ENCODE results near the gene ZNF555.
"Not testable (repeated sequence)": the region's sequence is repeated elsewhere in the genome, so short reads cannot be mapped to it uniquely, and the experiment has no call there.

The ZNF555 gene

DNA sequence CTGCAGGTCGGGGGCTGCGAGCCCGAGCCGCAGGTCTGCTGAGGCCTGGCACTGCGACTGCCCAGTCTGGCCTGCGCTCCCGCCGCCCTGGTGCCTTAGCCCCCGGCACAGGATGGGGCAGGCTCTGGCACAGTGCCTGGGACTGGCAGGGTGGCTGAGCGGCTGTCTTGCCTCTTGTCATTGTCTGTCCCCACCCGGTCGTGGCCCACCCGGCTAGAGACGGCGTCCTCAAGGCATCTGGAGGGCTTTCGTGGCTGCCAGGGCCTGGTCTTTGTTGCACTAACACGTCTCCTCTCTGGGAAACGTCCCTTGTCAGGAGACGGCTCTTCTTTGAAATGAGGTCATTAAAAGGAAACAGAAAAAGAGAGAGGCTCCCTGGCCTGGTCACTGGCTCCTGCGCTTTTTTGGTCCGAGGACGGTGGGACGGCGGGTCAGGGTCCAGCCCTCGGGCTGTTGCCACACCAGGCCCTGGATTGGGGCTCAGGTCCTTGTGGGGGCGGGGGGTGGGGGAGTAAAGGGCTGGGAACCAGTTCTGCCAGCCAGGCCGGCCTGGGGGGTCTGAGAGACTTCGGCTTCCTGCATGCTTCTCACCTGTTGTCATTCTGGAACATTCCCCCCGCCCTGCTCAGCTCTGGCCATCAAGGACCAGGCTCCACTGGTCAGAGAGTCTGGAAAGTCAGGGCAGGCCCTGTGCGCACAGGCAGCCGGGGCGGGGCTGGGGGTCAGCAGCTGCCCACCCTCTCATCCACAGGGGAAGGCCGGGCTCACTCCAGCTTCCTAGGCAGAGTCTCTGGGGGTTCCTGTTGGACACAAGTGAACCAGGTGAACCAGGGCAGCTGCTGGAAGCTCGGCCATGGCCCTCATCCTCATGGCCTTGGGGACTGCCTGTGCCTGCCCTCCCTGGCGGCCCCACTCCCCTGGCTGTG is 27.8 kb upstream of the ZNF555 start:
- ATAC-seq, result no peak
- Mint-ChIP-seq H3K36me3 (peaks cover 32% of the 10 kb centered on the region), H3K9me3 (peaks cover 5% of the 10 kb centered on the region), H3K4me1 (peaks cover 8% of the 10 kb centered on the region), H3K27ac (no peak overlapping the region), H3K27me3 (no peaks in the 10 kb centered on the region), H3K4me3 (no peak overlapping the region)

DNA sequence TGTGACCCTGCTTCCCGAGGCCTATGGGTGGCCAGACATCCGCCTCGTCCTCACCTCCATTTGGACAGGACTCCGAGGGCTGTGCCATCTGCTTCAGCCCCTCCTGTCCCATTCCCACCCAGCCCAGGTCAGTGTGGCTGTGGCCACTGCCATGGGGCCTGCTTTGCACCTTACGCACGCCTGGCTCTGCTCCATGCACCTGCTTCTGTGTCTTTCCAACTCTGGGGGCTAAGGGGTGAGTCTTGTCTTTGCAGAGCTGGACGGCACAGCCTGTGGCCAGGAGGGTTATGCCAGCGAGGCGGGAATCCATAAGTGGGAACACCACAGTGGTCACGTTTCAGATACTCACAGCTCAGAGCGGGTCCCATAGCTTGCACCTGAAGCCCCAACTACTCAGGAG is 26.8 kb upstream of the ZNF555 start:
- ATAC-seq, result no peak
- Mint-ChIP-seq H3K9me3 (peaks cover 5% of the 10 kb centered on the region), H3K27me3 (no peaks in the 10 kb centered on the region), H3K27ac (no peak overlapping the region), H3K4me1 (peaks cover 12% of the 10 kb centered on the region), H3K36me3 (peaks cover 23% of the 10 kb centered on the region), H3K4me3 (no peak overlapping the region)

DNA sequence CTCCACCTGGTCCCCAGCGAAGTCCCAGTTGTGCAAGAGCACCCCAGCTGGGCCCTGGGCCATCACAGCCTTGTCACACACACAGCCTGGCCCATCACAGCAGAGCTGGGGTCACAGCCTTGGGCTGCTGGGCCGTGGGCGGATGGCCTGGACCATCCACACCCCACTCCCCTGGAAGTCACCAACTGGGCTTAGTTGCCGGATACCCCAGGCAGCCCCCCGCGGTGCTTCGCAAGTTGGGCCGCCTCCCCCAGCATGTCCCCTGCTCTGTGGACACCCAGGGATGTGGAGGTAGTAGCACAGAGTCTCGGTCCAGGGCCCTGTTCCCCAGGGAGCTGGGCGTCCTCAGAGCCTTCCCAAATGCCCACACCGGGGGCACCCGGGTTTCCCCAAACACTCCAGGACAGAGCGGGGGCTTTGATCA is 26.1 kb upstream of the ZNF555 start:
- ATAC-seq, result no peak
- peaks cover 5% of the 10 kb centered on the region for H3K9me3 Mint-ChIP-seq
- H3K36me3 Mint-ChIP-seq, result peaks cover 20% of the 10 kb centered on the region
- no peaks in the 10 kb centered on the region for H3K27me3 Mint-ChIP-seq
- H3K27ac Mint-ChIP-seq, result no peak overlapping the region
- peaks cover 12% of the 10 kb centered on the region for H3K4me1 Mint-ChIP-seq
- no peak overlapping the region for H3K4me3 Mint-ChIP-seq

- ATAC-seq, result no peak
- H3K27ac Mint-ChIP-seq, result no peak overlapping the region
- H3K9me3 Mint-ChIP-seq, result peaks cover 5% of the 10 kb centered on the region
- H3K4me3 Mint-ChIP-seq, result no peak overlapping the region
- H3K27me3 Mint-ChIP-seq, result no peaks in the 10 kb centered on the region
- peaks cover 14% of the 10 kb centered on the region for H3K4me1 Mint-ChIP-seq
- H3K36me3 Mint-ChIP-seq, result peaks cover 20% of the 10 kb centered on the region
These were observed 25.4 kb upstream of the ZNF555 start for GRCh38 chr19:2815923-2816322.

DNA sequence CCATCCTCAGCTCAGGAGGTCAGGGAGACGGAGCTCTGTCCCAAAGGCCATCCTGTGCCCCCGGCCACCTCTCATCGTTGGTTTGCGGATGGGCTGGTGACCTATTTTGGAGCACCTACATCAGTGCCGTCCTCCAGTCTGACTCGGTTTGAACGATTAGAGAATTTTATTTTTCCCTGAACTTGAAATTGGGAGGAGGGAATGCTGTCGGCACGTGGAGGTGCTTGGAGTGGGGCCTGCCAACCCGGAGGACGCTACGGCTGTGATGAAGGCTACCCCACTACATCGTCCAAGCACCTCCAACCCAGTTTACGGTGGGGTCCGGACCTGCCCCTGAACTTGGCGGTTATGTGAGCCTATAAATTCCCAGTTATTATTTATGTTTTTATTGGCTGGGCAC is 24.6 kb upstream of the ZNF555 start:
- Mint-ChIP-seq H3K36me3 (peaks cover 16% of the 10 kb centered on the region), H3K27me3 (no peaks in the 10 kb centered on the region), H3K27ac (no peak overlapping the region), H3K4me3 (no peak overlapping the region), H3K4me1 (peaks cover 20% of the 10 kb centered on the region), H3K9me3 (peaks cover 5% of the 10 kb centered on the region)
- ATAC-seq, result no peak

DNA sequence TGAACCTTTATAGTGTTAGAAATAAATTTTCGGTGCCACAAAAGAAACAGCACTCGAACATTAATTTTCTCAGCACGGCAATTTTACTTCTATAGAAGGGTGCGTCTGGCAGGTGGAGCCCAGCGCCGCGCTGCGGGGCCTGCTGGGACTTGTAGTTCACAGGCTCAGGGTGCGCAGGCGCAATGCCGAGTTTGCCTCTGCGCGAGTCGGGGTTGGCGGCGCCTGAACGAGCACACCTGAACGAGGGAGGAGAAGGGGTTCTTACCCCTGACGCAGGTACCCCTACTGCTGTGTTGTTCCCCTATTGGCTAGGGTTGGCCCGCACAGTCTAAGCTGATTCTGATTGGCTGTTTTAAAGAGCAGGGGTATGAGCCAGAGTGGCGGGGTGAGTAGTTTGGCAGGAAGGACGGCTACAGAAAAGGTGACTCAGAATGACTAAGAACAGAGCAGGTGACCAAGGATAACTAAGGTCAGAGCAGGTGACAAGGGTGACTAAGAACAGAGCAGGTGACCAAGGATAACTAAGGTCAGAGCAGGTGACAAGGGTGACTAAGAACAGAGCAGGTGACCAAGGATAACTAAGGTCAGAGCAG is 23.9 kb upstream of the ZNF555 start:
- Mint-ChIP-seq H3K36me3 (peaks cover 15% of the 10 kb centered on the region), H3K27ac (peak overlapping the region; percentile 66), H3K4me1 (peaks cover 23% of the 10 kb centered on the region)
- not testable (repeated sequence) for H3K9me3 Mint-ChIP-seq, H3K4me3 Mint-ChIP-seq, H3K27me3 Mint-ChIP-seq, ATAC-seq

DNA sequence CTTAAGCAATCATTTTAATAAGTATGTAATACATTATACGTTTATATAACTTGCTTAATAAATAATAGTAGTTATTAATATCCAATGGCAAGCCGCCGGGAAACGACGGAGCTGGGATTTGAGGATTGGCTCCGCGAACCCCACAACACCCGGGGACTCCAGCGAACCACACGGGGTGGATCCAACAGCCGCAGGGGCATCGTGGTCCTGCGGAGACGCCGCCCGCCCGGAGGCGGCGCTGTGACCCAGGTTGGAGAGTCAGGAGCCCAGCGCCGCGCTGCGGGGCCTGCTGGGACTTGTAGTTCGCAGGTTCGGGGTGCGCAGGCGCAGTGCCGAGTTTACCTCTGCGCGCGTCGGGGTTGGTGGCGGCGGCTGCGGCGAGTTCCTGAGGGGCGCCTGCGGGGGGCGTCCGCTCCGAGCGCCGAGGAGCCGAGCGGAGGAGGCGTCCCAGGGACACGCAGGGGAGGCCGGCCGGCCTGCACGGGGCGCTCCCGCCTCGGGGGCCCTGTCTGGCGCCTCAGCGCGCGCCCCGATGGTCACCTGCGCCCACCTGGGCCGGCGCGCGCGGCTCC is 21.6 kb upstream of the ZNF555 start, which contains the start of gene ZNF554:
Gene ZNF554, plus strand, starts transcription at position 329 of the 572 bp plus-strand sequence. Its CDS starts 204 bp downstream, at position 533.
- ATAC-seq, result peak; percentile 96
- peaks cover 23% of the 10 kb centered on the region for H3K4me1 Mint-ChIP-seq
- H3K36me3 Mint-ChIP-seq, result peaks cover 11% of the 10 kb centered on the region
- no peaks in the 10 kb centered on the region for H3K27me3 Mint-ChIP-seq
- H3K4me3 Mint-ChIP-seq, result peak within 1 kb of the TSS; percentile 85
- peaks cover 5% of the 10 kb centered on the region for H3K9me3 Mint-ChIP-seq
- H3K27ac Mint-ChIP-seq, result peak within 1 kb of the TSS; percentile 75

- no peak for ATAC-seq
- Mint-ChIP-seq H3K36me3 (peaks cover 15% of the 10 kb centered on the region), H3K27me3 (no peaks in the 10 kb centered on the region), H3K4me3 (peak overlapping the region; percentile 80), H3K9me3 (peaks cover 5% of the 10 kb centered on the region), H3K27ac (peak overlapping the region; percentile 75), H3K4me1 (peaks cover 23% of the 10 kb centered on the region)
These were observed 21.1 kb upstream of the ZNF555 start for GRCh38 chr19:2820112-2820702.

- no peaks in the 10 kb centered on the region for H3K27me3 Mint-ChIP-seq
- no peak for ATAC-seq
- H3K4me3 Mint-ChIP-seq, result no peak overlapping the region
- no peak overlapping the region for H3K27ac Mint-ChIP-seq
- peaks cover 3% of the 10 kb centered on the region for H3K9me3 Mint-ChIP-seq
- peaks cover 22% of the 10 kb centered on the region for H3K4me1 Mint-ChIP-seq
- peaks cover 23% of the 10 kb centered on the region for H3K36me3 Mint-ChIP-seq
These were observed 18.4 kb upstream of the ZNF555 start for GRCh38 chr19:2822846-2823245.

GRCh38 chr19:2823646-2824045 is 17.6 kb upstream of the ZNF555 start:
- ATAC-seq, result no peak

GRCh38 chr19:2824129-2824528 is 17.1 kb upstream of the ZNF555 start:
- ATAC-seq, result no peak
- no peak overlapping the region for H3K4me3 Mint-ChIP-seq
- H3K27ac Mint-ChIP-seq, result no peak overlapping the region
- H3K9me3 Mint-ChIP-seq, result peaks cover 4% of the 10 kb centered on the region
- no peaks in the 10 kb centered on the region for H3K27me3 Mint-ChIP-seq
- H3K4me1 Mint-ChIP-seq, result peaks cover 16% of the 10 kb centered on the region
- peaks cover 34% of the 10 kb centered on the region for H3K36me3 Mint-ChIP-seq

More at GRCh38 chr19:2823646-2824045, 17.6 kb upstream of the ZNF555 start:
- H3K4me1 Mint-ChIP-seq, result peaks cover 19% of the 10 kb centered on the region
- no peaks in the 10 kb centered on the region for H3K27me3 Mint-ChIP-seq
- H3K27ac Mint-ChIP-seq, result no peak overlapping the region
- H3K9me3 Mint-ChIP-seq, result peaks cover 4% of the 10 kb centered on the region
- no peak overlapping the region for H3K4me3 Mint-ChIP-seq
- peaks cover 31% of the 10 kb centered on the region for H3K36me3 Mint-ChIP-seq

DNA sequence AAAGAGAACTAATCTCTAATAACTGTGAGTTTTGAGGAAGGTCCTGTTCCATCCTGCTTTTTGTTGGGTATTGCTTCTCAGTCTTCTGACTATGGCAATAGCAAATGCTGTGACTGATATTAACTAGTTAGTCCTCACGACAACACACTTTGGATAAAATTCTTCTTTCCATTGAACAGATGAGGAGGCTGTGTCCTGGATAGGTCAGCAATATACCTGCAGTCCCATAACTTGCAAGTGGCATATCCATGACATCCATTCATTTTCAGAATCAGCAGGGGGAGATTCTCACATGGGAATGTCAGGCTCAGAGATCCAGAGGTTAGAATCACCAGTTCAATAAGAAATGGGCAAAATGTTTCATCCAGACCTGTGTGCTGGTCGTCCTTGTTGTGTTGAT is 14.3 kb upstream of the ZNF555 start:
- no peaks in the 10 kb centered on the region for H3K27me3 Mint-ChIP-seq
- no peak for ATAC-seq
- no peak overlapping the region for H3K27ac Mint-ChIP-seq
- H3K36me3 Mint-ChIP-seq, result peaks cover 51% of the 10 kb centered on the region
- H3K4me1 Mint-ChIP-seq, result peaks cover 5% of the 10 kb centered on the region
- peaks cover 10% of the 10 kb centered on the region for H3K9me3 Mint-ChIP-seq
- H3K4me3 Mint-ChIP-seq, result no peak overlapping the region

DNA sequence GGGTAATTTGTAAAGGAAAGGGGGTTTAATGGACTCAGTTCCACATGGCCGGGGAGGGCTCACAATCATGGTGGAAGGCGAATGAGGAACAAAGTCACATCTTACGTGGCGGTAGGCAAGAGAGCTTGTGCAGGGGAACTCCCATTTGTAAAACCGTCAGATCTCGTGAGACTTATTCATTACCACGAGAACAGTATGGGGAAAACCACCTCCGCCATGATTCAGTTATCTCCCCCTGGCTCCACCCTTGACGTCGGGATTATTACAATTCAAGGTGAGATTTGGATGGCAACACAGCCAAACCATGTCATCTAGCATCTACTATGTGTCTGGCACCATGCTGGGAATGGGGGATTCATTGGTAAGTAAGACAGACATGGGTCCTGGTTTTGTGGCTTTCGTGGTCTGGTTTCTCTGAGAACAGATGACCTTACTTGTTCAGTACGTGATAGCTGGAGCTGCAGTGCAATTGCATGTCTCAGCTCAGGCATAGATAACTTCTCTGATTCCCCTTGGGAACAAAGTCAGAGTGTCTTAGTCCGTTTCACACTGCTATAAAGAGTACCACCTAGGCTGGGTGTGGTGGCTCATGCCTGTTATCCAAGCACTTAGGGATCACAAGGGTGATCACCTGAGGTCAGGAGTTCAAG is 13.3 kb upstream of the ZNF555 start:
- Mint-ChIP-seq H3K27ac (peak overlapping the region; percentile 5), H3K4me1 (peaks cover 5% of the 10 kb centered on the region), H3K4me3 (no peak overlapping the region), H3K36me3 (peaks cover 61% of the 10 kb centered on the region), H3K9me3 (peaks cover 13% of the 10 kb centered on the region), H3K27me3 (no peaks in the 10 kb centered on the region)
- peak; percentile 51 for ATAC-seq

DNA sequence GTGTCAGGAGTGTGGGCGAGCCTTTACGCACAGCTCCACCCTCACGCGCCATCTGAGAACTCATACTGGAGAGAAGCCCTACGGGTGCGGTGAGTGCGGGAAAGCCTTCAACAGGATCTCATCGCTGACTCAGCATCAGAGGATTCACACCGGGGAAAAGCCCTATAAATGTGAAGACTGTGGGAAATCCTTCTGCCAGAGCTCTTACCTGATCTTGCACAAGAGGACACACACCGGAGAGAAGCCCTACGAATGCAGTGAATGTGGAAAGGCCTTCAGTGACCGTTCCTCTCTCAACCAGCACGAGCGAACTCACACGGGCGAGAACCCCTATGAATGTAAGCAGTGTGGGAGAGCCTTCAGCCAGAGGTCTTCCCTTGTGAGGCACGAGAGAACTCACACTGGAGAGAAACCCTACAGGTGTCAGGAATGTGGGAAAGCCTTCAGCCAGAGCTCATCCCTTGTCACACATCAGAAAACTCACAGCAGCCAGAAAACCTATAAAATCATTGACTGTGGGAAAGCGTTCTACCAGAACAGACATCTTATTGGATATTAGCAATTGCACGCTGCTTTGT is 6.9 kb upstream of the ZNF555 start:
- Mint-ChIP-seq H3K27ac (no peak overlapping the region), H3K4me1 (no peaks in the 10 kb centered on the region), H3K4me3 (no peak overlapping the region), H3K9me3 (peaks cover 28% of the 10 kb centered on the region), H3K36me3 (peaks cover 63% of the 10 kb centered on the region), H3K27me3 (no peaks in the 10 kb centered on the region)
- ATAC-seq, result no peak

All from stimulated activated memory B cell treated with anti-CD40 and anti-IgM and Interleukin-4, amounts not matched to agents 10 μg/mL and 1 μg/mL and 100 μg/mL, for 72 hours (primary cell).